Umbilical cord (tissue), 2 donors: ENCODE data around the gene ZMYND10. TPM values are rescaled to one million over a fixed set of nuclear protein-coding genes. Genes with fewer than 3 reads are reported as not detected.
A peak's percentile ranks its signal among the peaks of the same experiment; 100 is the strongest.
"Not testable (repeated sequence)": the region's sequence is repeated elsewhere in the genome, so short reads cannot be mapped to it uniquely, and the experiment has no call there.

Experiments used
- DNase-seq: peaks from one replicate; pipeline ENCODE4 v3.0.0-alpha.2; 2015; ENCODE audit warnings: low spot score
- total RNA-seq: library from RNA; depleted of rRNA; stranded (reverse); fragments of >200 nt; gene quantifications from one replicate; pipeline ENCODE4 v1.2.3, GENCODE V29; 2014; ENCODE audit warnings: low replicate concordance; ENCODE audit not compliant: insufficient read depth

ZMYND10 gene
- total RNA-seq, 1 donor from 2014 or later, result 5.3 TPM

GRCh38 chr3:50325497-50326181, 19.9 kb downstream of the ZMYND10 start:
- no peak for DNase-seq

DNA sequence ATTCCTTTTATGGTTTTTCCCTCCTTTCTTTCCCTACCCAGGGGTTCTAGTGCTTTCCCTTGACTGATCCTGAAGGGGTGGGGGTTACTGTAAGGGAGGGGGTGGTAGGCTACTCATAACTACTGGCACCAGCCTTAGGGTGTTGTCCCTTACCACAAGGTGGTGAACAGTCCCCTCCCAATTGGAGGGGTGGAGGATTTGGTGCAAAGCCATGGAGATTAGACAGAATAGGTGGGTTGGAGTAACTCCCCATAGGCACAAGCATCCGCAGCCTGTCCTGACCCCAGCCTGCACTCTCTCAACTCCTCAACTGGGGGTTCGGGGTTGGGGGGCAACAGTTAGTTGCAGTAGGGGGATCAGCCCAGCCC, 20.4 kb downstream of the ZMYND10 start:
- no peak for DNase-seq

DNA sequence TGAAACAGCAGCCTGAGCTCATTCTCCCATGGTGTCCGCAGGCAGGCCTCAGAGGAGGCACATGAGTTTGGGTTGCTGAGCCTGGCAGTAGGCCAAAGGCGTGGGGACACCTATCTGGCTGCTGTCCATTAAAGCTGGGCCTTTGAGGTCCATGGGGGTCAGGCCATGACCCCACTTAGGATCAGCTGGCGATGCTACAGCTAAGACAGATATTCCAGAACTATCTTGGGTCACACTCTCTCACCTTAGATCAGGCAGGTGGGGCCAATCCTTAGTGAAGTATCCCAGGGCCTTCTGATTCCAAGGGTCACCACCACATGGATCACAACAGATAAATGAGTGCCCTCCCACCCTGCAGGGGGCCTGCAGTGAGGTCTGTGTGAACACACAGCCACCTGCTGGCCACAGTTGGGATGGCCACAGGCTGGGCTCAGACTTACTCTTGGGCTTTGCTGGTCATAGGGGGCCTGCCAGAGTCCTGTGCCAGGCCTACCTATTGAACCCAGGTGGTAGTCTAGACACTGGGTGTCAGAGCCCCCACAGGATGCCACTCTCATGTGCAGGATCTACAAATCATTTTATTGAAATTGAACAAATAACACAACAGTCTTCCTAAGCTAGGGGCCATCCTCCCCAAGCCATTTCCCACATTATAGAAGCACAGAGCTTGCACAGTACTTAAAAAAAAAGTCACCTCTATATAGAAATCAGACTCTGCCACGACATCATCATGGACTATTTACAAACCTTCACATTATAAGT, 21.0 kb downstream of the ZMYND10 start:
- DNase-seq, result peak; percentile 65

DNA sequence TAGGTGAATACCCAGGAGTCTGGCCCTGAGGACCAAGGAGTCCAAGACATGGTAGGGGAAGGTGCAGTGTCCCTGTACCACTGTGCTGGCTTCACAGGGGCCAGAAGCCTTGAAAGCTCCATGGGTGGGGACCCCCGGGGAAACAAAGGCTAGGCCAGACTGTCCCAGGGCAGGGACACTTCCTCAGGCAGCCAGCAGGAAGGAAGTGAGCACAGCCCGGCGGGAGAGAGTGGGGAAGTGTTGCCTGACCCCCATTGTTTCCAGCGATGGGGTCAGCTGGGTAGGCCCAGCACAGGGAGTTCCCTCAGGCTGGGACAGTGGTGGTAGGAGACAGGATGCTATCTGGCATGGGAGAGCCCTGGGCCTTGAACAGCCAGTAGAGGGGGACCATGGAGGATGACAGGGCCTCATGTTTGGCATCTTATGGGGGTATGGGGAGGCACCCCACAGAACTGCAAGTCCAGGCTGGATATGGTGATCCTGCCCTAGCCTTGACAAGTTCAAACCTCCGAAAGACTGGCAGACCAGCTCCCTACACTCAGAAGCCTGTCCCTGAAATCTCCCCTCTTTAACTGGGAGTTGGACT, 21.8 kb downstream of the ZMYND10 start:
- no peak for DNase-seq

DNA sequence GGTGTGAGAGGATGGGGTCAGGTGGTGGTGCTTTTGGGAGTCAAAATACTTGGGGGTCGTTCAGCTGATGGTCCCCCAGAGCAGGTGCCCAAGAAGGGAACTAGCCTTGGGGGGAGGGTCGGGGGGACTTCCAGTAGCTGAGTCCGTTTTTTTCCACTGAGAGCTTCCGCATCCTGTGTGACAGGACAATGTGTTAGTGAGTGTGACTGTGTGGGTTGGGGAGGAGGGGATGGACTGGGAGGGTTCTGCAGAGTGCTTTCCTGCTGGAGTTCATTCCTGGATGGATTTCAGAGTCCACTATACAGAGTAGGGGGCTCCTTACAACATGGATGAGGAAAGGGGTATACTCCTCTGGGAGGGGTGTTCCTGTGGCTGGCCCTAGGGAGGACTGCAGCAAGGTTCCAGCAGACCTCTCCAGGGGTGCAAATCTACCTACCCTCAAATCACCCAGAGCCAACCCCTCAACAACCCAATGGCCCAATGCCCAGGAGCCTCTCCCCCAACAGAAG, 22.4 kb downstream of the ZMYND10 start:
- DNase-seq, result no peak

DNA sequence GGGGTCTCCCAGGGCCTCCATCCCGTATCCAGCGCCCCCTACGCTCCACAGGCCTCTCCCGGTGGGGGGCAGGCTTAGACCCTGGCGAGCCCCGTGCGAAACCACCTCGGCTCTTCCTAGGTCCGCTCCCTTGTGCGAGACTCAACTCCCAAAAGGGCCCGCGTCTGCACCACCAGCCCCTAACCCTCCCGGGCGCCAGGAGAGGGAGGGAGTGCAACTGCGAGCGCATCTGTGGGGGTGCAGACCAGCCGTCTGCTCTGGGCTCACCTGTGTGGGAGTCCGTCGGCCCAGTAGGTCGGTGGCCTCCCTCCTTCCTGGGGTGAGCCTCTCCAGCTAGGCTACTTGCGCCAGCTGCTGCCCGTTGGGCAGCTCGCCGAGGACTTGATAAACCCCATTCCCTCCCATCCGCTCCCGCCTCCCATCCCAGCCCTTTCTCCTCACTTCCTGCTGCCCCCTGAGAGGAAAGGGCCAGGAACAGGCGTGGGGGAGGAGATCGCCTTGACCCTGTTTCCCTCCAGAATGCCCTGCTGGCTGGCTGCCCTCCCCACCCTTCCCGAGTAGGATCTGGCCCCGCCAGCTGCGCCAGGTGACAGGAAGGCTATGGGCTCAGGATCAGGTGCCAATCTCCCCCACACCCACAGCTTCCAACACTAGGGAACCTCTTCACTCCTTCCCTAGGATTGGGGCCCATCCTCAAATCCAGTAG, 23.0 kb downstream of the ZMYND10 start, which contains the start of gene HYAL2:
Gene HYAL2, minus strand, starts transcription at position 360 of the 706 bp plus-strand sequence. CDS start 2,256 bp downstream, outside the sequence.
- no peak for DNase-seq

GRCh38 chr3:50322115-50322385, 23.5 kb downstream of the ZMYND10 start:
- no peak for DNase-seq

DNA sequence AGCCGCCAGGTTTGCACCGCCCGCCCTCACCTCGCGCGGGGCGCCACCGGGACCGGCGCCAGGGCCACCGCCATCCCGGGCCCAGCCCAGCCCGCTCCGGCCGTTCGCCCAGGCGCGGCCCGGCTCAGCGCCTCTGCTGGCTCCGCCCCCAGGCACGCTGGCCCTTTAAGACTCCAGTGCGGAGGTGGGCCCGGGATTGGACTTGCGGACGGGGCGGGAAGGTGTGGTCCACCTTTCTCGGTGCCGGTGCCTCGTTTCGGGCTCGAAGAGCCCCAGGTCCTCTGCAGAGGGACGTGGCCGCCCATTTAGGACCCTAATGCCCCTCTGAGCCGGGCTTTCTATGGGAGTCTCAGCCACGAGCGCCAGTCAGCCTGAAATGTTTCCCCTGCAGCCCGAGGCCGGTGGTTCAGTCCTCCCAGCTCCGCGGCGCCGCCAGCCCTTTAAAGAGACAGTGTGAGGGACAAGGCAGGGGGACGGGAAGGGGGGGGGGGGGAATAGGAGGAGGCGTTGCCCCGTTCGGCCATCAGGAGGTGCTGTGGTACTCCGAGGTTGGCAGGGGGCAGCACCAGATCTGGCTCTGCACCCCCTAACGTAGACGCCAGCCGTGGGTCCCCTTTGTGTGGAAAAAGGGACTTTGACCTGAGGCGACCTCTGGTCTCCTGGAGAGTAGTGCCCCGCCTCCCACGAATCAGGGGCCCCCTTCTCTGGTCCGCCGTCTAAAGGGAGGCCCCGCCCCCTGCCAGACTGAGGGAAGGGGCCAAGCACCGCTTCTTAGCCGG, 24.0 kb downstream of the ZMYND10 start:
- DNase-seq, result peak; percentile 95

DNA sequence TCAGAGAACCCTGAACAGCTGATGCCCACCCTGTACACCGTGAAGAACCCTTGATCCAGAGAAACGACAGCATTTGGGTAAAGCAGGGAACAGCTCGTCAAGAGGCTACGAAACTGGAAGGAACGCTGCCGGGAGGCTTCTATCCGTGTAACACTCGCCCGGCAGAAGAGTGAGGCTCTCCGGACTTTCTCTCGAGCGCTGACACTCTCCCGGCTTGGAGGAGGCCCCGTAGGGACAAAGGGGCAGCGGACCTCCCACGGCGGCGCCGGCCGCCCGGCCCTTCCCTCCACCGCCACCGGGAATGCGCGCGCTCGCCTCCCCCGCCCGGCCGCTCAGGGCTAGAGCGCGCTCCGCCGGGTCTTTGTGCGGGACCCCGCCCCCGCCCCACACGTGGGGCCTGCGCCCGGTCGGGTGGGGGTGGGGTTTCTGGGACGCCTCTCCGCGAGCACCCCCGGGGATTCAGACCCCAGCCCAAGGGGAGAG, 24.6 kb downstream of the ZMYND10 start:
- peak; percentile 86 for DNase-seq

DNA sequence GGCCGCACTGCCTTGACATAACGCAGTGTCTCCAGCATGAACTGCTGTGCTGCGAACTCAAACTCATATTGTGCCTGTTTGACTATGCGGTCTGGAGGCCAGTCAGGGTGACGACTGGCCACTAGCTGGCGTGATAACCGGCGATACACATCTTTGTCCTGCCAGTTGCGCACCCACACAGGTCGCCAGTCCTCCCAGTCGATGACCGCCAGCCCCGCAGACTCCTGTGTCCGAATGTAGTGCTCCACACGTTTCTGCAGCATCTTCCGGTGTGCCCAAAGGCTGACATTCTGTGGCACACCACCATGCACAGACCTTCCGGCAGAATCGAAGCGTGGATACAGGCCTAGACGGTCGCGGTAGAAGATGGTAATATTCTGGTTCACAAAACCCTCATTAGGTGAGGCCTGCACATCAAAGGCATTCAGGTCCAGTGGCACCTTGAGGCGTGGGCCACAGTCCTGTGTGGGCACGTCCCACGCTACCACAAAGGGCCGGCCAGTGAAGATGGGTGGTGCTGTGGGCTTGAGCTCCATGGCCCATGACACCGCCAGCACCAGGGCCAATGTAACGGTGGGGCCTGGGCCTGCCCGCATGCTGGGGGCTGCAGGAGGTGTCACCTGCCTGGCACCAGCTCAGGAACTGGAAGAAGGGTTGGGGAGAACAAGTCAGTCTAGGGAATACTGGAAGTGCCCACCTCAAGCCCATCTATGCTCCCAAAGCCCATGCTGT, 25.5 kb downstream of the ZMYND10 start:
- DNase-seq, result no peak

- no peak for DNase-seq
Observed at GRCh38 chr3:50319181-50319893, 26.2 kb downstream of the ZMYND10 start.

- DNase-seq, result no peak
Observed at GRCh38 chr3:50318615-50319014, 26.9 kb downstream of the ZMYND10 start.

DNA sequence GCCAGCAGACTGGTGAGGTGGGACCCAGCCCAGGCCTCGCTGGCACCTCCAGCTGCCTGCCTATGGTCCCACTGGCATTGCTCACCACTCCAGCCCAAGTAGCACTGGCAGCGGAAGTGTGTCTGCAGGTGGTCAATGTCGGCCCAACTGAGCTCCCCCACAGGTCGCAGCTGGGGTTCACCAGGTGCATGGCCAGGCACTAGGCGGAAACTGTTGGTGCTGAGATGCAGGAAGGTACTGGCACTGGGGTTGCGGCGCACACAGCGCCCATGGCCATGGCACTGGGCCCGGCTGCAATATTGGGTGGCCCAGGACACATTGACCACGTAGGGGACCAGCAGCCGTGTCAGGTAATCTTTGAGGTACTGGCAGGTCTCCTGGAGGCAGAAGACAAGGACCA, 27.4 kb downstream of the ZMYND10 start:
- no peak for DNase-seq

DNA sequence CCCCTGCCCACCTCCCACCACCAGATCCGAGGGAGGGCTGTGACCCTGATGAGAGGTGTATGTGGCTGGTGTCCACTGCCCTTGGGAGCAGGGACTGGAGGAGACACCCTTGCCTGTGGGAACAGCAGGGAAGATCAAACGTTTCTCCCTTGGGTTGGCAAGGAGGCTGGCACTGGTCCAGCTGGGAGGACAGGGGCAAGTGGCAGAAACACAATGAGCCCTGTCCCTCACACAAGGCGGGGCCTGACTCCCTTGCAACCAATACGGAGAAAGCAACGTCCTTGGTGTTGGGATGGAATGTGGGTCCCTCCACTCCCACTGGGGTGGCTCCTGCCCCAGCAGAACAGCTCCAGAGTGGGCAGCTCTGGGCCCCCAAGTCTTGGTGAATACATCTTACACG, 28.2 kb downstream of the ZMYND10 start:
- no peak for DNase-seq

- DNase-seq, result peak; percentile 71
Observed at GRCh38 chr3:50316657-50317242, 28.8 kb downstream of the ZMYND10 start.

DNA sequence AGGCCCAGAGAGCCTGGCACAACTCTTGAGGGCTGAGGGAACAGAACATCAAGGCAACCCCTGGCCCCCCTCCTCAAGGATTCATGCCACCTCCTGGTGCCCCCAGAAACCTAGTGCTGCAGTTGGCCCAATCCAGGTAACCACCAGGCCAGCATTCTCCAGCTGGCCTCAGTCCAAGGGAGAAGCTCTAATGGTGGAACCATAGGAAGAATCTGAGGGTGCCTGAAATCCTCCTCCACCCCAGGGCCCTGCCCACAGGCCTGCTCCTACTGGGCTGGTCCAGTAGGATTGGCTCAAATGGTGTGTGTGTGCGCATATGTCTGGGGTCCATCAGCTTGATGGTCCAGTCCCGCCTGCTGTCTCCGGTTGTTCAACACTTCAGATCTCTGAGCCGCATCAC, 30.7 kb downstream of the ZMYND10 start:
- no peak for DNase-seq

DNA sequence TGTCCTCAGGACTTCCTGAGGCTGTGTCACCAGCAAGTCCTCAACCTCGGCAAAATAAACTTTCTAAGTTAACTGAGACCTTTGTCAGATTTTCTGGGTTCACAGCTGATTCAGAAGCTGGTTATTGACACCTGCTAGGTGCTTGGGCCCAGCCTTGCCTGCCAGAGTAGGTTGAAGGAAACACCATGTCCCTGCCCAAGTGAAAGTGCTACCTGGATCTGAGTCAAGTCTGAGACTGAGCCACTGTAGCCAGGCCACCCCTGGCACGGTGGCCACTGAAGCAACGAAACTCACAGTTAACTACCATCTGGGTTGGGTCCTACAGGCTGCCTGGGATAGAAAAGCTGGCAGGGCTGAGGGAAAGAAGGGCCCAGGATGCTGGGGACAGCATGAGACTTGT, 31.2 kb downstream of the ZMYND10 start:
- no peak for DNase-seq

DNA sequence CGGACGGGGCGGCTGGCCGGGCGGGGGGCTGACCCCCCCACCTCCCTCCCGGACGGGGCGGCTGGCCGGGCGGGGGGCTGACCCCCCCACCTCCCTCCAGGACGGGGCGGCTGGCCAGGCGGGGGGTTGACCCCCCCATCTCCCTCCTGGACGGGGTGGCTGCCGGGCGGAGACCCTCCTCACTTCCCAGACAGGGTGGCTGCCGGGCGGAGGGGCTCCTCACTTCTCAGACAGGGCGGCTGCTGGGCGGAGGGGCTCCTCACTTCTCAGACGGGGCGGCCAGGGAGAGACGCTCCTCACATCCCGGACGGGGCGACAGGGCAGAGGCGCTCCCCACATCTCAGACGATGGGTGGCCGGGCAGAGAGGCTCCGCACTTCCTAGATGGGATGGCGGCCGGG, 33.5 kb downstream of the ZMYND10 start:
- DNase-seq, result not testable (repeated sequence)

- no peak for DNase-seq
Observed at GRCh38 chr3:50304601-50305000, 40.9 kb downstream of the ZMYND10 start.
